Measurements from ENCODE around the gene TIAM2.

- TF ChIP-seq CTCF (IDR thresholded peaks at IDR 0.05) (no peak), POLR2A (IDR thresholded peaks at IDR 0.05) (no peak)
These were observed 44.5 kb downstream of the TIAM2 start for GRCh38 chr6:155039618-155040017.
